Activated T-cell treated with anti-CD3 and anti-CD28 coated beads for 24 hours (primary cell): ENCODE data around the gene ROCK2.

Experiments
- DNase-seq: peaks from one replicate; pipeline ENCODE4 v3.0.0-alpha.2; 2020; ENCODE audit warnings: low read depth

ROCK2 gene

GRCh38 chr2:11344342-11344955, at the start of gene ROCK2:
Gene ROCK2 (minus strand): TSS chr2:11344636. CDS start chr2:11344136, 500 bp downstream.
- peak; percentile 71 for DNase-seq

- no peak for DNase-seq
These were observed 49.3 kb upstream of the ROCK2 start for GRCh38 chr2:11393711-11394236.

GRCh38 chr2:11391942-11392266, 47.5 kb upstream of the ROCK2 start:
- DNase-seq, result no peak

- no peak for DNase-seq
These were observed 45.9 kb upstream of the ROCK2 start for GRCh38 chr2:11390399-11390658.

- DNase-seq, result no peak
These were observed 45.3 kb upstream of the ROCK2 start for GRCh38 chr2:11389551-11390398.

GRCh38 chr2:11389052-11389420, 44.6 kb upstream of the ROCK2 start:
- no peak for DNase-seq

- DNase-seq, result no peak
These were observed 44.0 kb upstream of the ROCK2 start for GRCh38 chr2:11388262-11389051.

GRCh38 chr2:11387843-11388242, 43.4 kb upstream of the ROCK2 start:
- no peak for DNase-seq

GRCh38 chr2:11387100-11387390, 42.6 kb upstream of the ROCK2 start:
- no peak for DNase-seq

- no peak for DNase-seq
These were observed 41.4 kb upstream of the ROCK2 start for GRCh38 chr2:11385847-11386246.

- DNase-seq, result no peak
These were observed 40.8 kb upstream of the ROCK2 start for GRCh38 chr2:11385216-11385615.

GRCh38 chr2:11379558-11379957, 35.1 kb upstream of the ROCK2 start:
- DNase-seq, result no peak

GRCh38 chr2:11377928-11378545, 33.6 kb upstream of the ROCK2 start:
- DNase-seq, result no peak

- DNase-seq, result no peak
These were observed 31.6 kb upstream of the ROCK2 start for GRCh38 chr2:11376071-11376470.

GRCh38 chr2:11375689-11376027, 31.2 kb upstream of the ROCK2 start:
- no peak for DNase-seq

- no peak for DNase-seq
These were observed 30.7 kb upstream of the ROCK2 start for GRCh38 chr2:11375025-11375688.

GRCh38 chr2:11373096-11373495, 28.7 kb upstream of the ROCK2 start:
- DNase-seq, result no peak

- no peak for DNase-seq
These were observed 26.9 kb upstream of the ROCK2 start for GRCh38 chr2:11371092-11371937.

GRCh38 chr2:11370377-11371091, 26.1 kb upstream of the ROCK2 start:
- DNase-seq, result no peak

GRCh38 chr2:11368059-11368572, 23.7 kb upstream of the ROCK2 start:
- no peak for DNase-seq
